Activated T-cell treated with anti-CD3 and anti-CD28 coated beads, Interleukin-2, amount 50 U/mL, for 4 hours (primary cell): ENCODE results near the gene SLIT1. TPM values are rescaled to one million over a fixed set of nuclear protein-coding genes. Genes with fewer than 3 reads are reported as not detected.
A peak's percentile ranks its signal among the peaks of the same experiment; 100 is the strongest.

Experiments
- ATAC-seq, 2 donors: fragments of 200-7000 bp; cut with Tn5 transposase; one replicate each; pipeline ENCODE4 v1.10.0; 2021
- DNase-seq: peaks from one replicate; pipeline ENCODE4 v3.0.0-alpha.2; 2020
- H3K27me3 Mint-ChIP-seq: one replicate; pipeline ENCODE4 v1.8.0; 2021; ENCODE audit warnings: low read depth, mixed read lengths
- H3K36me3 Mint-ChIP-seq: one replicate; pipeline ENCODE4 v1.8.0; 2022; ENCODE audit warnings: mixed read lengths; ENCODE audit not compliant: insufficient read depth
- H3K4me1 Mint-ChIP-seq: one replicate; pipeline ENCODE4 v1.8.0; 2021; ENCODE audit warnings: low read depth, mixed read lengths
- H3K4me3 Mint-ChIP-seq: one replicate; pipeline ENCODE4 v1.8.0; 2021; ENCODE audit warnings: mild to moderate bottlenecking, moderate library complexity, mixed read lengths
- H3K9me3 Mint-ChIP-seq: one replicate; pipeline ENCODE4 v1.8.0; 2021; ENCODE audit warnings: mixed read lengths
- total RNA-seq, 3 donors: library from RNA; stranded (reverse); gene quantifications; one replicate each; pipeline ENCODE4 v1.2.1, GENCODE V29; 2021

Gene SLIT1
- total RNA-seq, 3 donors from 2014 or later, result 0.10 to 0.16 TPM; not detected in 1

DNA sequence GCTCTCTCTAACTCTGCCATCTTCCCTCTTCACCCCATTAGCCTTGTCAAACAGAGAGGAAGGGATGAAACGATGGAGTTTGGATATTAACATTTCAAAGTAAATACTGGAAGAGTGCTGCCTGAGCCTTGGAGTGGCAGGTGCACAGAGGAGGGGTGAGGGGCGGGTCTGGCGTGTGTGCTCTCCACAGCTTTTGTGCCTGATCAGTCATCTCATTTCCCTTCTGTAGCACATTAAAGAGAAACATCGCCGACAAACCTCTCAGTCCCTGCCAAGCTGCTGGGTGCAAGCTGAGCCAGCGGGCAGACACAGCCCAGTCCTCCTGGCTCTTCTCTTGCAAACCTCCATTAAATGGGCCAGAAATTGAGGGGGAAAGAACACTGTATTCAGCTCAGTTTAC is 76.2 kb downstream of the SLIT1 start:
- no peaks in the 10 kb centered on the region for H3K36me3 Mint-ChIP-seq
- DNase-seq (no peak), ATAC-seq (no peak)
- H3K4me3 Mint-ChIP-seq, result no peak overlapping the region
- H3K9me3 Mint-ChIP-seq, result no peaks in the 10 kb centered on the region
- H3K27me3 Mint-ChIP-seq, result peaks cover 11% of the 10 kb centered on the region
- no peaks in the 10 kb centered on the region for H3K4me1 Mint-ChIP-seq

DNA sequence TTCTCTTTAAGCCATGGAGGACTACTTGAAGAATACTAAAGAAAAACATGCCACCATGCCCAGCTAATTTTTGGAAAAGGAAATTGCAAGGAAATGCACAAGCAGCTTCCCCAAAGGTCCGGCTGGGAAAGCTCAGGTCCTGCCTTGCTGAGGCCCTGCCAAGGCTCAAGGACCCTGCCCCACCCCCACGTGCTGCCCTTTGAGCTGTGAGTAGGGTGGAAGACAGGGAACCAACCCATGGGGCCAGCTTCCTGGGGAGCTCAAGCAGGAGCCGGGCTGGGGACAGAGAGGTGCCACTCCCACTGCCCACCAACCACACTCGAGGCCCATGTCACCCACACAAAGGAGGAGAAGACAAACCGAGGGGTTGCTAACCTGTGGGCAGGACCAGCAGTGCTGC is 78.2 kb downstream of the SLIT1 start:
- Mint-ChIP-seq H3K36me3 (no peaks in the 10 kb centered on the region), H3K9me3 (no peaks in the 10 kb centered on the region), H3K27me3 (peaks cover 10% of the 10 kb centered on the region), H3K4me1 (no peaks in the 10 kb centered on the region), H3K4me3 (no peak overlapping the region)
- DNase-seq (no peak), ATAC-seq (no peak)

DNA sequence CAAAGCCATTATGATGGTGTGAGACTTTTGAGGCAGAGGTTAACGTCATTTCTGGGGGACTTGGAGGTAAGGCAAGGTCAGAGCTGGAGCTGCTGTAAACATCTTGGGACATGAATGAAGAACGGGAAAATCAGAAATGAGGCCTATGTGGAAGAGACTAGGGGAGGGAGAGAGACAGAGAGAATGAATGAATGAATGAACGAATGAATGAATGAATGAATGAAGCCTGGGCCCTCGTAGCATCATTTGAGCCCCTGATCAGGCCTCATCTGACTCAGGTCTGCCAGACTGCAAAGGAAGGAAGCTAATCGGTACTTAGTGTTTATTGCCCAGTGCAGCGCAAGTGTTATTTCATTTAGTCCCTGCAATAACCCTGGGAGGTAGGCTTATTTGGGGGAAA is 79.6 kb downstream of the SLIT1 start:
- H3K9me3 Mint-ChIP-seq, result no peaks in the 10 kb centered on the region
- no peaks in the 10 kb centered on the region for H3K36me3 Mint-ChIP-seq
- no peak for DNase-seq
- H3K4me1 Mint-ChIP-seq, result no peaks in the 10 kb centered on the region
- no peak for ATAC-seq
- H3K27me3 Mint-ChIP-seq, result peaks cover 10% of the 10 kb centered on the region
- H3K4me3 Mint-ChIP-seq, result no peak overlapping the region

DNA sequence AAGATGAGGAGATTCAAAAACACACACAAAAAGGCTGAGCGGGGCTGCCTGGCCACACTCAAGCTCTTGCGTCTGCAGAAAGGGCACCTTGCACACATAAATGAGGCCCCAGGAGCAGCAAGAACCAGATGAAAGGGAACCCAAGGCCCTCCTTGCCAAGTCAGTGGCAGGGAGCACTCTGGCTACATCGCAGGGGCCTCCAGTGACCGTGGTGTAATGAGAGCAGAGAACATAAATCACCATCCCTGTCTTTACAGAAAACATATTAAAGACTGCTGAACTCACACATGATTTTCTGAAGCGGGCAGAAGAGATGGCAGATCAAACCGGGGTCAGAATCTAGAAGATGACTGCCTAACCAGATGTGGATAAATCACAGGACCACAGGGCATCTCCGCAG is 80.5 kb downstream of the SLIT1 start:
- no peaks in the 10 kb centered on the region for H3K9me3 Mint-ChIP-seq
- no peak for DNase-seq
- ATAC-seq, result no peak
- H3K4me3 Mint-ChIP-seq, result no peak overlapping the region
- no peaks in the 10 kb centered on the region for H3K36me3 Mint-ChIP-seq
- no peaks in the 10 kb centered on the region for H3K4me1 Mint-ChIP-seq
- H3K27me3 Mint-ChIP-seq, result peaks cover 10% of the 10 kb centered on the region

DNA sequence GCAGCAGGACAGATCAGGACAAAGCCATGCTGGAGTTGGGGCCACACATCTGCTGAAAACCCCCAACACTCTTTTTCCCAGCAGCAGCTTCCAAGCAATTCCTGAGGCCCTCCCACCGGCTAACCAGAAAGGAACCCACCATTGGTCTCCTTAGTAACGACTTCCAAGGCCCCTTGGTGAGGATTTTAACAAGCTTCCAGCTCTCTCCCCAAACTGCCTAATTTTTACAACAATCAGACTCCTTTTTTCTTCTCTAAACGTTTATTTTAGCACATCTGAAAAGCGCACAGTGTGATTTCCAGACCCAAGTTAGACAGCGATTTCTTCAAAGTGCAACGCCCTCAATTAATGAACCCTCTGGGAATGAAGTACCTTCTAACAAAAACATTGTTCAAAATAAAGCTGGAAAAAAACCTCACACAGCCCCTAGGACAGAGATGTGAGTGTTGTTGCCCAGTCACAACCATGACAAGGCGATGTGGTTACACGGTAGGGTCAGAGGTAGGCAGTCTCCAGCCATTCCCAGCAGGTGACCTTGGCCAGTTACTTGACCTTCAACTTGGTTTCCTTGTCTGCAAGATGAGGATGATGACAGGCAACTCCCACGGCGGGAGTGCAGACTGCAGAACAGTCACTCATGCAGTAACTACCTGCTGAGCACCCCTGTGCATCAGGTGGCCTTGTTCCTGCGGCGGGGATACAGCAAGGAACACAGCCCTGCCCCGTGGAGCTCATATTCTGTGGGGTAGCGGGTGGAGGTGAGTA is 82.3 kb downstream of the SLIT1 start:
- no peak overlapping the region for H3K4me3 Mint-ChIP-seq
- no peaks in the 10 kb centered on the region for H3K36me3 Mint-ChIP-seq
- peaks cover 6% of the 10 kb centered on the region for H3K27me3 Mint-ChIP-seq
- H3K4me1 Mint-ChIP-seq, result no peaks in the 10 kb centered on the region
- ATAC-seq (no peak), DNase-seq (no peak)
- H3K9me3 Mint-ChIP-seq, result no peaks in the 10 kb centered on the region

DNA sequence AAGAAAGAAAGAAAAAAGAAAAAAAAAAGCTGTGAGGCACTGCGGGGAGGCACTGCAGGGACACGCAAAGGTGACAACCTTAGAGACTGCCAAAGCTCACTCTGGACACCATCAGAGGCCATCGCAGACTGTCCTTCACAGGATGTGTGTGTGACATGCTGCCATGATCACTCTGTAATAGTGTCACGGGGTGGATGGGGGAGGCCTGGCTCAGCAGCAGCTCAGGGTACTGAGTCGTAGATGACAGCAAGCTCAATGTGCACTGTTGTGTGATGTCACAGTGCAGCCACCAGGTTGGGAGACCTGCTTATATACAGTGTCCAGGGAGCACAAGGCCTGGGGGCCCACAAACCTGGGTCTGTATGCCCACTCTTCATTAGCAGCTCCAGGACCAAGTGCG is 83.3 kb downstream of the SLIT1 start:
- no peak for ATAC-seq
- peaks cover 2% of the 10 kb centered on the region for H3K4me1 Mint-ChIP-seq

DNA sequence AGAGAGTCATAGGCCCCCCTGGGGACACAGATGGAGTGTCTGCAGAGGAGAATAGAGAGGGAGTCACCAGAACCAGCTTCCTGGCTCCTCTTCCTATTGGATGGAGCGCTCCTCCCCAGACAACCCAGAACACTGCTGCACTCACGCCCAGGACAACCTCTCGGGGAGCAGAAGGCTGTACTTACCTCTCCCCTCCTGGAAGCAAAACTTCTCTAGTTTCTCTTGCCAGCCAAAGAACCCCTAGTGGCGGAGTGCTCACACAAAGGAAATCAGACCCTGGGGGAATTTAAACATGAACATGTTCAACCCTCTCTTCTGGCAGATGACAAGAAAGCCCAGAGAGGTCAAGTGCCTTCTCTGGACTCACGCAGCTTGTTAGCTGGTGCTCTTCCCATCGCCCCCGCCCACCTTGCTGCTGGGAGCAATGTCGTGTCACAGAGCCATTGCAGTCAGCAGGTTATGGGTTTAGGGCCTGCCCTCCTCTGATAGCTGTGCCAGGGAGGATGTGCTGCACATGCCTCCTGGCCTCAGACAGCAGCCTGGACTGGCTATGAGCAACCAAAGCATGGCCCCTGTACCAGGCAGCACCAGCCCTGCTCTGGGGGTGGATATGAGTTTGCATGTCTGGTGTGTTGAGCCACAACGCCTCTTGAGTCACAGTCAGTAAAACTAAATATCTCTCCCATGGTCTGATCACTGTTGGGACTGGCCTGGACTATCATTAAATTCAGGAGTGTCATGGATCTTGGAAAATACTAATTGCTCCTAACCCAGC is 84.4 kb downstream of the SLIT1 start:
- ATAC-seq, result no peak
- H3K4me1 Mint-ChIP-seq, result peaks cover 8% of the 10 kb centered on the region
- H3K4me3 Mint-ChIP-seq, result no peak overlapping the region
- H3K9me3 Mint-ChIP-seq, result no peaks in the 10 kb centered on the region
- H3K27me3 Mint-ChIP-seq, result peaks cover 13% of the 10 kb centered on the region
- H3K36me3 Mint-ChIP-seq, result no peaks in the 10 kb centered on the region
- no peak for DNase-seq

More for the DNA sequence above, 83.3 kb downstream of the SLIT1 start:
- no peaks in the 10 kb centered on the region for H3K9me3 Mint-ChIP-seq
- no peaks in the 10 kb centered on the region for H3K36me3 Mint-ChIP-seq
- H3K27me3 Mint-ChIP-seq, result peaks cover 10% of the 10 kb centered on the region
- H3K4me3 Mint-ChIP-seq, result no peak overlapping the region
- no peak for DNase-seq

DNA sequence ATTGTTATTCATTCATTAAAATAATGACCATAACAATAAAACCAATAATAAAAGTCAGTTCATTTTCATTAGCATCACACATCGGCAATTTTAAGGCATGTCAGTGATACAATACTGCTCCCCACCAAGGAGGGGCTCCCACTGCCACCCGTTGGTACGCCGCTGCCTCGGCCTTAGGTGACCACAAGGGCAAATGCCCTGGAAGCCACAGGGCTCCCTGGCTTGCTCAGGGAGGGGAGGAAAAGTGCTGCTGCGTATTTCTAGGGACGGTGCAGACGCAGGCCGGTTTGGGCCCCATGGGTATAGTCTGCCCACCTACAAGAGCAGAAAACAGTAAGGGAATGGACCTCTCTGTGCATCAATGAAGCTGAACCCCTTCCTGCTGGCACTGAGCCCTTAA is 85.1 kb downstream of the SLIT1 start:
- ATAC-seq, result no peak
- no peaks in the 10 kb centered on the region for H3K36me3 Mint-ChIP-seq
- H3K4me1 Mint-ChIP-seq, result peaks cover 15% of the 10 kb centered on the region
- no peak overlapping the region for H3K4me3 Mint-ChIP-seq
- H3K27me3 Mint-ChIP-seq, result peaks cover 13% of the 10 kb centered on the region
- no peak for DNase-seq
- H3K9me3 Mint-ChIP-seq, result no peaks in the 10 kb centered on the region

DNA sequence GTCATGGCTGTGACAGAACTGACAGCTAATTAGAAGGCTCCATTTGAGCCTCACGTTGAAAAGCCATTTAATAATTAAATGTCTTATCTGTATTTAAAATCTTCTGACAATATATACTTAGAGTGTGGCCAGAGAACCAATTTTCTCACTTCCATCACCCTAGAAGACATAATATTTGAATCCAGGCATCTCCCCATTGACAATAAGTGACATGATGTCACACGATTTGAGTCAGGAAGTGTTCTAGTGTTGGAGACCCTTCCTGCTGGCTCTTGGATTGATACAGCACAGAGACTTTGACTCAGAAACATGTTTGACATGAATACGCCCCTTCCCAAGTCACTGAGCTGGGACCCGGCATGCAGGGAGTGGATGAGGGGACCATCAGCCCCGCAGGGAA is 85.9 kb downstream of the SLIT1 start:
- ATAC-seq, result no peak
- Mint-ChIP-seq H3K4me1 (peaks cover 23% of the 10 kb centered on the region), H3K36me3 (no peaks in the 10 kb centered on the region), H3K27me3 (peaks cover 19% of the 10 kb centered on the region), H3K9me3 (no peaks in the 10 kb centered on the region), H3K4me3 (no peak overlapping the region)
- DNase-seq, result no peak

DNA sequence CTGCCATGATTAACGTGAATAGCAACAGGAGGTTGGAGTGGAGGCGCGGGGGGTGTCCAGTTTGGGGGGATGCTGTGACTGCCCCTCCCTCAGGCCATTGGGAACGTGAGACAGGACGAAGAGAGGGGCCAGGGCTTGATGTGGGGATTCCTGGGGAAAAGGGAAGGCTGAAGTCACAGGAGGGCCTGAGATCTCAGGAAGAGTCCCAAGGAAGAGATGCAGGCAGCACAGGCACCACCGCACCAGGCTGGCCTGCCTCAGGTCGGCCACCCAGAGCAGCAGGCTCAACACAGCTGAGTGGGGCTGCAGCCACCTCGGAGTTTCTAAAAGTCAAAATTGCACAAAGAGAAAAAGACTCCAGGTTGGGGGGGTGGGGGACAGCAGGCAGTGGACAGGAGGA is 86.7 kb downstream of the SLIT1 start:
- Mint-ChIP-seq H3K36me3 (no peaks in the 10 kb centered on the region), H3K4me1 (peaks cover 23% of the 10 kb centered on the region), H3K9me3 (no peaks in the 10 kb centered on the region), H3K27me3 (peaks cover 23% of the 10 kb centered on the region), H3K4me3 (no peak overlapping the region)
- no peak for ATAC-seq
- DNase-seq, result no peak

DNA sequence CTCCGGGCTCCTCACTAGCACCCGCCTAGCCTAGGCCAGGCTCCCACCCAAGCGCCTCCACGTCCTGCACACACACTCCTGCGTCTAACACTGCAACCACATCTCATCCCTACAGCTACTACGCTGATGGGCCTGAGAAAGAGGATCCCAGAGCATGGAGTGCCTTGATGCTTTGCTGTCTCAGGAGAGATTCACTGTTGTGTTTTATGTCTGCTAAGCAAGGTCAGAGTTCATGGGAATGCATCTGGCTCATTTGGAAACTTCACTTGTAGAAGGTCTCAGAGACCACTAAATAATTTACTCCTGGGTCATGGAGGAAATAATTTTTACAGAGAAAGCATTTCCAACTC is 88.7 kb downstream of the SLIT1 start:
- Mint-ChIP-seq H3K9me3 (no peaks in the 10 kb centered on the region), H3K4me3 (no peak overlapping the region), H3K36me3 (no peaks in the 10 kb centered on the region), H3K27me3 (peaks cover 23% of the 10 kb centered on the region), H3K4me1 (peaks cover 23% of the 10 kb centered on the region)
- ATAC-seq, result no peak
- DNase-seq, result no peak

DNA sequence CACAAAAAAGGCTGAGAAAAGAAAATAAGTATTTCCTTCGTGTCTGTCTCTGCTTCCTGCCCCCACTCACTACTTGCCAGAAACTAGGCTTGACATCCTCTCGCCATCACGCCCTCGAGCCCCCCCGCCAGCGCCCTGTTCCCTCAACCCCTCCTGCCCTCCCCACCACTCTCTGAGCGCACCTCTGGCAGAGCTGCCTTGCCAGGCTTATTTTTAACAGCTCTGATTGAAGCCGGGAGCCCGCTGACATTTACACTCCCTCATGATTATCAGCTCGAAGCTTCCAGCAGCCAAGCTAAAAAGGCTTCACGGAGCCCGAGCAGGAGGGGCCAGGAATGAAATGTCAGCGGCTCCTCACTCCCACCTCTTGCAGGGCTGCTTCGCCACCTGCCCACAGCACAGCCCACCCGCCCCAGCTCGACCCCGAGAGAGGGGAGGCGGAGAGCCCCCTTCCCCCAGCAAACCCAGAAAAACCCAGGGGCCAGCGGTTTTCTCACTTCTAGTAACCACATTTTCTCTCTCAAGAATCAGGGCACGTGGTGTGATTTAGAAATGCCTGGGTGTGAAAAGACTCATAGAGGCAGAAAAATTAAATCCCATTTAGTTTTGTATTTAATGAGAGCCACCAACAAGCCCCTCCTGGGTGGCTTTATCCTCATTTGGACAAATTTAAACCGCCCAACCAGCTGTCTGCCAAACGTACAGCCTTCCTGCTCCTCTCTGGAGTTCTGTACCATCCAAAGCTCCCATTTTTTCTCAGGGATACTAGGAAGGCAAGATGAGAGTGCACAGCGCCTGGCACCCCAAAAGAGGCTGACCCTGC is 89.3 kb downstream of the SLIT1 start:
- peak overlapping the region; percentile 26 for H3K4me3 Mint-ChIP-seq
- peaks cover 23% of the 10 kb centered on the region for H3K4me1 Mint-ChIP-seq
- H3K9me3 Mint-ChIP-seq, result no peaks in the 10 kb centered on the region
- no peaks in the 10 kb centered on the region for H3K36me3 Mint-ChIP-seq
- ATAC-seq (peak in 1 of 2 donors; percentile 69), DNase-seq (no peak)
- H3K27me3 Mint-ChIP-seq, result peaks cover 23% of the 10 kb centered on the region

DNA sequence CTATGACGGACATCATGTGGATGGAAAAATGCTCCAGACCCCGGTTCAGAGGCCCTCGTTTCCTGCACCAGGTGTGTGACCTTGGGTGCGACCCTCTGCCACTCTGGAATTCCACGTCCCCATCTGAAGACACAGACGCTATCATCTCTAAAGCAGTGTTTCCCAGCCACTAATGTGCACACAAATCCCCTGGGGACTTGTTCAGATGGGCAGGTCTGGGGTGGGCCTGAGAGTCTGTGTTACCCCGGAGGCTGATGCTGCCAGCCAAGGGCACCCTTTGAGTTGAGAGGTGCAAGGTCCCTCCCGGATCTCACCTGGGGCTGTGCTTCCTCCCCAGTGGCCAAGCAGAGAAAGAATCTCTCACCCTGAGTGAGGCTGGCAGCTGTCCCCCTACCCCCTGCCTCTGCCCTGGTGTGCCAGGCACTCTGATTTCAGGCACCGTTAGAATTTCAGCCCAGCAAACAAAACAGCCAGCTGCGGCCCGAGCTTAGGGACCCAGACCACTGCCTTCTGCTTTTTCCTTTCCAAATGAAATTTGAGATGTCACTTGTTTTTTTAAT is 90.0 kb downstream of the SLIT1 start:
- no peak for DNase-seq
- ATAC-seq, result no peak
- Mint-ChIP-seq H3K9me3 (no peaks in the 10 kb centered on the region), H3K27me3 (peaks cover 23% of the 10 kb centered on the region), H3K36me3 (no peaks in the 10 kb centered on the region), H3K4me3 (no peak overlapping the region), H3K4me1 (peaks cover 23% of the 10 kb centered on the region)

DNA sequence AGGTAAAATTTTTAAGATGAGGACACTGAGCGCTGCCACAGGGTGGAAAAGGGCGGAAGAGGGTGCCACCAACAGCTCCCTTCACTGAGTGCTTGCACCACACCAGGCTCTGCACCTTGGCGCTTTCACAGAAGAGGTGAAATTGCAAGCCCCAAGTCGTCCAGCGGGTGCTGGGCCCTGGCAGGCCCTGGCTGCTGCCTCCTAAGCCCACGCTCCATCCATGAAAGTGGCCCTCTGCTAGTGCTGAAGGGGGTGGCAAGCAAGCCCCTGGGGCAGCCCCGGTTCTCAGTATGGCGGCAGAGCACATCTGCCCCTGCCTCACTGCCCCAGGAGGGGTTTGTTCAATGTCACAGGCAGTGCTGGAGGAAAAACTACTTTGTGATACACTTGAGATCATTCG is 95.1 kb downstream of the SLIT1 start:
- Mint-ChIP-seq H3K9me3 (no peaks in the 10 kb centered on the region), H3K27me3 (peaks cover 41% of the 10 kb centered on the region), H3K36me3 (no peaks in the 10 kb centered on the region), H3K4me3 (no peak overlapping the region), H3K4me1 (peaks cover 7% of the 10 kb centered on the region)
- DNase-seq, result no peak
- ATAC-seq, result no peak
